WERI-Rb-1 (cell line): Measurements from ENCODE around the gene SPATA32.

ENCODE experiments used
- DNase-seq: peaks from one replicate; pipeline ENCODE4 v3.0.0-alpha.2; 2020
- H3K27ac ChIP-seq: fragments of 250-450 bp; sonication (Bioruptor Pico); 2 replicates; pipeline ENCODE4 v1.5.1; 2020; ENCODE audit warnings: mild to moderate bottlenecking, moderate library complexity
- H3K27me3 ChIP-seq: fragments of 250-450 bp; sonication (Bioruptor Pico); 2 replicates; pipeline ENCODE4 v1.5.1; 2021; ENCODE audit warnings: mild to moderate bottlenecking, low read depth, moderate library complexity; ENCODE audit not compliant: insufficient read depth, severe bottlenecking
- H3K36me3 ChIP-seq: fragments of 250-450 bp; sonication (Bioruptor Pico); 2 replicates; pipeline ENCODE4 v1.5.1; 2020; ENCODE audit warnings: mild to moderate bottlenecking, moderate library complexity
- H3K4me3 ChIP-seq: 2 replicates; pipeline ENCODE4 v1.5.1; 2011; ENCODE audit warnings: low read depth, mild to moderate bottlenecking, control low read depth, low read length
- H3K9me3 ChIP-seq: fragments of 250-450 bp; sonication (Bioruptor Pico); 2 replicates; pipeline ENCODE4 v1.5.1; 2021; ENCODE audit warnings: mild to moderate bottlenecking, moderate library complexity; ENCODE audit not compliant: severe bottlenecking
- TF ChIP-seq, protein P1 (sequence below): IDR thresholded peaks from 2 replicates; pipeline ENCODE4 v1.5.1; 2011; ENCODE audit warnings: low read depth, mild to moderate bottlenecking, control low read depth, inconsistent platforms, low read length

The SPATA32 gene

DNA sequence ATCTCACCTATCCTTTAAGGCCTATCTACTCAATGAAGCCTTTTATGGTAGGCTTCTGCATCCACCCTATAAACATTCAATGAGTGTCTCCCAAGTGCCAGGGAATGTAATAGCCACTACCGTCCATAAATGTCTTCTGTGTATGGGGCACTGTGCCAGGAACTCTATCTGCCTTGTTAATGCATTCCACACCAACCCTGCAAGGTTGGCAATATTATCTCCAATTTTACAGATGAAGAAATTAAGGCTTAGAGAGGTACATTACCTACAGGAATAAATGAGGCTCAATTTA is 34.9 kb upstream of the SPATA32 start:
- Histone ChIP-seq H3K27ac (no peak overlapping the region), H3K9me3 (no peaks in the 10 kb centered on the region), H3K36me3 (peaks cover 11% of the 10 kb centered on the region), H3K4me3 (no peak overlapping the region), H3K27me3 (no peaks in the 10 kb centered on the region)
- no peak for DNase-seq
- TF ChIP-seq, protein P1, sequence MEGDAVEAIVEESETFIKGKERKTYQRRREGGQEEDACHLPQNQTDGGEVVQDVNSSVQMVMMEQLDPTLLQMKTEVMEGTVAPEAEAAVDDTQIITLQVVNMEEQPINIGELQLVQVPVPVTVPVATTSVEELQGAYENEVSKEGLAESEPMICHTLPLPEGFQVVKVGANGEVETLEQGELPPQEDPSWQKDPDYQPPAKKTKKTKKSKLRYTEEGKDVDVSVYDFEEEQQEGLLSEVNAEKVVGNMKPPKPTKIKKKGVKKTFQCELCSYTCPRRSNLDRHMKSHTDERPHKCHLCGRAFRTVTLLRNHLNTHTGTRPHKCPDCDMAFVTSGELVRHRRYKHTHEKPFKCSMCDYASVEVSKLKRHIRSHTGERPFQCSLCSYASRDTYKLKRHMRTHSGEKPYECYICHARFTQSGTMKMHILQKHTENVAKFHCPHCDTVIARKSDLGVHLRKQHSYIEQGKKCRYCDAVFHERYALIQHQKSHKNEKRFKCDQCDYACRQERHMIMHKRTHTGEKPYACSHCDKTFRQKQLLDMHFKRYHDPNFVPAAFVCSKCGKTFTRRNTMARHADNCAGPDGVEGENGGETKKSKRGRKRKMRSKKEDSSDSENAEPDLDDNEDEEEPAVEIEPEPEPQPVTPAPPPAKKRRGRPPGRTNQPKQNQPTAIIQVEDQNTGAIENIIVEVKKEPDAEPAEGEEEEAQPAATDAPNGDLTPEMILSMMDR = no peak

DNA sequence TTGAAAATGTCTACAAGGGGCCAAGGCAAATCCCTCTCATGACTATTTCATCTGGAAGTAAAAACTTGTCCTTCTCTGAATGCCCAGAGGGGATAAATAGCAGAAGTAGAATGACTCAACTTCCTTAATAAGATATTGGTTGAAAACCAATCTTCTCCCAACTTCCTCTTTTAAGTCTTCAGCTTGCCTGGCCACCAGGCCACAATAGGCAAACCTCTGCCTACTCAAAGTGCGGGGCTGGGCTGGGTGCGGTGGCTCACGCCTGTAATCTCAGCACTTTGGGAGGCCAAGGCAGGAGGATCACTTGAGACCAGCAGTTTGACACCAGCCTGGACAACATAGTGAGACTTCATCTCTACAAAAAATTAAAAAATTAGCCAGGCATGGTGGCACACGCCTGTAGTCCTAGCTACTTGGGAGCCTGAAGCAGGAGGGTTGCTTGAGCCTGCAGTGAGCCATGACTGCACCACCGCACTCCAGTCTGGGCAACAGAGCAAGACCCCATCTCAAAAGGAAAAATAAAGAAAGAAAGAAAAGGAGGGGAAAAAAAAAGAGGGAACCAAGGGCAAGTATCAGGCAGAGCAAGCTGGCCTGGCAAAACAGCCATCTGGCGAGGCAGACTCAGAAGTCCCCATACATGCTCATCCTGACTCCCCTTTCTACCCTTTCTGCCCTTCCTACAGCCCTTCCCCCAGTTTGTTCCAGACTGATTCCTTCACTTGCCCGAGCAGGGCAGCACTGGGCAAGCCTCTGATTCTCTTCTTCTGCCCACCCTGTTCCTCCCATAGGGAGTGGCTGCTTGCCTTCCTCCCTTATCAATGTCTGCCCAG is 34.3 kb upstream of the SPATA32 start:
- Histone ChIP-seq H3K36me3 (peaks cover 11% of the 10 kb centered on the region), H3K27ac (no peak overlapping the region), H3K9me3 (no peaks in the 10 kb centered on the region), H3K27me3 (no peaks in the 10 kb centered on the region), H3K4me3 (no peak overlapping the region)
- TF ChIP-seq, protein P1 = no peak
- DNase-seq = no peak

DNA sequence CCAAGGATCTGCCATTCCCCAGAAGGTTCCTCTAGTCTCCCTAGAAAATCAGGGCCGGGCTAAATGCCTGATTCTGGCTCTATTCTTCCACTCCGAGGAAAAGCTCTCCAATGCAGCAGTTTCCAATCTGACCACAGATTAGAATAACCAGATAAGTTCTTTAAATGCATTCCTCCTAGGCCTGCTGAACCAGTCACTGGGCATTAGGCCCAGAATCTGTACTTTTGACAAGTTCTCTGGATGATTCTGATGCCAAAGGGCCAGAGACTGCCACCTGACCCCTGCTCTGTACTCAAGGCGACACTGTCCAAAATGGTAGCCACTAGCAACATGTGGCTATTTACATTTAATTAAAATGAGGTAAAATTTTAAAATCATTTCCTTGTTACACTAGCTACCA is 32.6 kb upstream of the SPATA32 start:
- no peak overlapping the region for H3K4me3 ChIP-seq
- TF ChIP-seq, protein P1 = no peak
- no peaks in the 10 kb centered on the region for H3K9me3 ChIP-seq
- H3K36me3 ChIP-seq = peaks cover 23% of the 10 kb centered on the region
- no peaks in the 10 kb centered on the region for H3K27me3 ChIP-seq
- DNase-seq = no peak
- no peak overlapping the region for H3K27ac ChIP-seq

- peak overlapping the region; percentile 24 for H3K27ac ChIP-seq
- no peaks in the 10 kb centered on the region for H3K27me3 ChIP-seq
- H3K36me3 ChIP-seq = peaks cover 25% of the 10 kb centered on the region
- H3K9me3 ChIP-seq = no peaks in the 10 kb centered on the region
- peak; percentile 70 for DNase-seq
- TF ChIP-seq, protein P1 = no peak
- no peak overlapping the region for H3K4me3 ChIP-seq
Observed at GRCh38 chr17:45293413-45294211, 31.7 kb upstream of the SPATA32 start.

- H3K9me3 ChIP-seq = no peaks in the 10 kb centered on the region
- DNase-seq = no peak
- TF ChIP-seq, protein P1 = no peak
- H3K27me3 ChIP-seq = no peaks in the 10 kb centered on the region
- peaks cover 32% of the 10 kb centered on the region for H3K36me3 ChIP-seq
- no peak overlapping the region for H3K4me3 ChIP-seq
- peak overlapping the region; percentile 24 for H3K27ac ChIP-seq
Observed at GRCh38 chr17:45292696-45293412, 31.0 kb upstream of the SPATA32 start.
